ENCODE results near the gene MAN2B2. TPM values are rescaled to one million over a fixed set of nuclear protein-coding genes. Genes with fewer than 3 reads are reported as not detected.

The MAN2B2 gene
- polyA plus RNA-seq, 4 donors, result 17.3 to 19.2 (median 18.7) TPM

DNA sequence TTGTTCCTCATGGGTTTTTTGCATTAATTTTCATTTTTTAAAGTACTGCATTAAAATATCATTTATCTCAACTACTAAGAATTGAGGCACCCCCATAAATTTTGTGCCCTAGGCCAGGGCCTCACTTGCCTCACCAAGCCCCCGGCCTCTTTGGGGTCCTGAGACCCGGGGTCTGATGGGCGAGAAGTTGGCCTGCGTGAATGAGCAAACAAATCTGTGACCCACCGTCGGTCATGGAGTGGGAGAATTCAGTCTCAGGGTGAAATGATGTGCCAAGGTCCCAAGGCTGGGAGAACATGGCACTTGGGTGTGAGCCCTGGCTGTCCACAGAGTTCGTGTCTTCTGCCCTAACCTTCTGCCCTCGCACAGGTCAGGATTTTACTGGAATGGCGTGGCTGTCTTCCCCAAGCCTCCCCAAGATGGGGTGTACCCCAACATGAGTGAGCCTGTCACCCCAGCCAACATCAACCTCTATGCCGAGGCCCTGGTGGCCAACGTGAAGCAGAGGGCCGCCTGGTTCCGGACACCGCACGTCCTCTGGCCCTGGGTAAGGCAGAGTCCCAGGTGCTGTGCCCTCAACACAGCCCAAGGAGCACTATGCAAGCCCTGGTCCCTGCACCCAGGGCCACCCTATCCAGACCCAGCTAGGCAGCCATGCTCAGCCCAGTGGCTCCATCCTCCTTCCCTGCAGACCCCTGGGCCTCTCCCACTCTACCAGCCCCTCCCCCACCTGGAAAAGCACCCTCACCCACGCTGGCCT, 18.0 kb downstream of the MAN2B2 start:
- DNase-seq (ENCODE audit: low read depth in 4 of 4, low spot score in 3 of 4), result no peak

DNA sequence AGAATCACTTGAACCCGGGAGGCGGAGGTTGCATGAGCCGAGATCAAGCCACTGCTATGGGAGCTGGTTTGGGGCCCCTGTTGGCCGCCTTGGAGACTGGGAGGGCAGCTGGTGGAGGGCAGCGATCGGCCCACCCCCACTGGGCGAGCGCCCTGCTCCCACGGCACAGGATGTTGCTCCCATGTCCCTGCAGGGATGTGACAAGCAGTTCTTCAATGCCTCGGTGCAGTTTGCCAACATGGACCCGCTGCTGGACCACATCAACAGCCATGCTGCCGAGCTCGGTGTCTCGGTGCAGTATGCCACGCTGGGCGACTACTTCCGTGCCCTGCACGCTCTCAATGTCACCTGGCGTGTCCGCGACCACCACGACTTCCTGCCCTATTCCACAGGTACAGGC, 19.4 kb downstream of the MAN2B2 start:
- DNase-seq (ENCODE audit: low read depth in 4 of 4, low spot score in 3 of 4), result no peak

DNA sequence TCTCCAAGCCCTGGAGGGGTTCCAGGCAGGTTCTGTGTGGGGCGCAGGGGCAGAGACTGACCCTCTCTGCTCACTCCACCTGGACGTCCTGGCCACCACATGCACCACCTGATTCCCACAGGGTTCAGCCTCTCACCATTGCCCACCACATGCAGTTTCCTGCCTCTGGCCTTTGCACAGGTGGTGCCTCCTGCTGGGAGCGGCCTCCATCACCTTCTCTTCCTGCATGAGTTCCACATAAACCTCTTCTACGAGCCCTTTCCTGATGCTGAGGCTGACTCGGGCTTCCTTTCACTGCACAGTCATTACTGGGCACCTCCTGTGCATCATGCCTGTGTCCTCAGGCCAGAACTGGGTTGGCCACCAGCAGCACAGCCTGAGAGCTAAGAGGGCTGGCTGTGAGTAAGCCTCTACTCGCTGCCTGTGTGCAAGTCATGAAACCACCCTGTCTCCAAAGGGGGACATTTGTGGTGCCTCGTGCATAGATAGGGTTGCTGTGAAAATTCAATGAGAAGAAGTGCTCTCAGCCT, 19.9 kb downstream of the MAN2B2 start:
- DNase-seq (ENCODE audit: low read depth in 4 of 4, low spot score in 3 of 4), result no peak

DNA sequence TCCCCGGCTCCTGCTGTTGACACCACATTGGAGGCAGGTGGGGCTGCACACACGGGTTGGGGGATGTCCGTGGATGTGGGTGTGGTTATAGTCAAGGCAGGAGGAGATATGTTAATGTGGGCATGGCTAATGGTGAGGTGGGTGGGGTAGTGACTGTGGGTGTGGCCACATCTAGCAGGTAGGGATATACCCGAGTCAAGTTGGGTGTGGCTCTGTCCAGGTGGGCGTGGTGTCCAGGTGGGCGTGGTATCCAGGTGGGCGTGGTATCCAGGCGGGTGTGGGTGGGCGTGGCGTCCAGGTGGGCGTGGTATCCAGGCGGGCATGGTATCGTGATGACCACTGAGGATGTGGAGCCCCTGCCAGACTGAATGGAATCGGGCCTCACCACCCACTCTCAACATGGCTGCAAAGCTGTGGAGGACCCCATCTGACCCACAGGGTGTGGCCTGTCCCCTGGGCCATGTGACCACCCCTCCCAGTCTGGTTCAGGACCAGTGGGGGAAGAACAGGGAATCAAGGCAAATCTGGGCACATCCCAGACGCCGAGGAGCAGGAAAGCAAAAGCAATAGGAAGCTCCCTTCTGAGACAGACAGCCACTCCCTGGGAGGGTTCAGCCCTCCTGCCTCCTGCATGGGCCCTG, 21.0 kb downstream of the MAN2B2 start:
- DNase-seq (ENCODE audit: low read depth in 4 of 4, low spot score in 3 of 4), result no peak

DNA sequence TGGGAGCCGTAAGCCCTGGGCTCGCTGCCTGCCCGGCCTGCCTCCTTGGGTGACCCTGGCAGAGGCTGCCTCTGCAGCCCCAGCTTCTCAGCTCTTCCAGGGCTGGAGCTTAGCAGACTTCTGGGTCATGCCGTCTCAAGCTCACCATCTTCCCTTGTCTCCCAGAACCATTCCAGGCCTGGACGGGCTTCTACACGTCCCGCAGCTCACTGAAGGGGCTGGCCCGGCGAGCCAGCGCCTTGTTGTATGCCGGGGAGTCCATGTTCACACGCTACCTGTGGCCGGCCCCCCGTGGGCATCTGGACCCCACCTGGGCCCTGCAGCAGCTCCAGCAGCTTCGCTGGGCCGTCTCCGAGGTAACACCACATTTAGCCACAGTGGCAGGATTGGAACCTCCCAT, 22.0 kb downstream of the MAN2B2 start:
- no peak for DNase-seq (ENCODE audit: low read depth in 4 of 4, low spot score in 3 of 4)

DNA sequence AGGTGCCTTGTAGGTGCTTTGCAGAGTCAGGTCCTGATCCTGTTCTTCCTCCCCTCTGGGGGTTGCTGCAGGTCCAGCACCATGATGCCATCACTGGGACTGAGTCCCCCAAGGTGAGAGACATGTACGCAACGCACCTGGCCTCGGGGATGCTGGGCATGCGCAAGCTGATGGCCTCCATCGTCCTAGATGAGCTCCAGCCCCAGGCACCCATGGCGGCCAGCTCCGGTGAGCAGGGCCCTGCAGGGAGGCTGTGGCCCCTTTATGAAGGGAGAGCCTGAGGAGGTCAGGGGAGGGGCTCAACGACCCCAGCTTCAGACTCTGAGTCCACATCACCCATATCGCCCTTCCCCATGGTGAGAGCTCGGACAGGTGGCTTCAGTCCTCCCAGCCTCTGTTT, 23.1 kb downstream of the MAN2B2 start:
- DNase-seq (ENCODE audit: low read depth in 4 of 4, low spot score in 3 of 4), result no peak

DNA sequence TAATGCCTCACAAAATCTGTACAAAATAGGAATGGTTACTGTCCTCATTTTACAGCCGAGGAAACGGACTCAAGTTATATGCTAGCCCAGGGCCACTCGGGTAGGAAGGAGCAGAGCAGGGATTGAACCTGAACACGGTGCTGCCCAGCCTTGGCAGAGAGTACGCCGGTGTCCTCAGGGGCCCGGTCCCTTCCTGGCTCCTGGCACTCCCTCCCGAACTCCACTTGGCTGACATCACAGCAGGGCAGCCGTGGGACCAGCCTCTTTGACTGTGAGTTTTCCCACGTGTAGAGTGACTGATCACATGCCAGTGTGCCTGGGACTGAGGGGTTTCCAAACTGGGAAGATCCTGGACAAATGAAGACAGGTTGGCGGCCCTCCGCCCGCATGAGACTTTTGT, 23.7 kb downstream of the MAN2B2 start:
- no peak for DNase-seq (ENCODE audit: low read depth in 4 of 4, low spot score in 3 of 4)

DNA sequence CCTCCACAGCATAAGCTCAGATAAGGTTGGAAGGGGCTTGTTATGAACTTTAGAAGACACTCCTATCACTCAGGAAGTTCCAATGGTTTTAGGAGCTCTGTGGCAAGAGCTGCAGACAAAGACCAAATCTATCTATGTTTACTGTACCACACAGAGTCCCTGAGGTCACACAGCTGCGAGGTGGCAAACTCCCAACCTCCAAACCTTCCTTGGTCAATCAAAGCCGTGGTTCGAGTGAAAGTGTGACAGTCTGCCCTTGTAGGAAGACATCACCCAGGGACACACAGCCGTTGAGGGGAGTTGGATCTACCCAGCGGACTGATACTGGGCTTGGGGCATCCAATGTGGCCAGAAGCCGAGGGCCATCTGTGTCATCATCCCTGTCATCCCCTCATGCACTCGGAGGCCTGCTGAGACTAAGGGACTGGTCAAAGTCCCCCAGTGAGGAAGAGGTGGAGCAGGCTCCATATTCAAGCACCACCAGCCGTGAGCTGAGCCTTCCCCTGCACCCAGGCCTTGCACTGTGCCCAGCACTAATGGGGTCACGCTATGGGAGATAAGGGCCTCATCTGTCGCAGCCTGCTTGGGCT, 26.8 kb downstream of the MAN2B2 start:
- no peak for DNase-seq (ENCODE audit: low read depth in 4 of 4, low spot score in 3 of 4)

DNA sequence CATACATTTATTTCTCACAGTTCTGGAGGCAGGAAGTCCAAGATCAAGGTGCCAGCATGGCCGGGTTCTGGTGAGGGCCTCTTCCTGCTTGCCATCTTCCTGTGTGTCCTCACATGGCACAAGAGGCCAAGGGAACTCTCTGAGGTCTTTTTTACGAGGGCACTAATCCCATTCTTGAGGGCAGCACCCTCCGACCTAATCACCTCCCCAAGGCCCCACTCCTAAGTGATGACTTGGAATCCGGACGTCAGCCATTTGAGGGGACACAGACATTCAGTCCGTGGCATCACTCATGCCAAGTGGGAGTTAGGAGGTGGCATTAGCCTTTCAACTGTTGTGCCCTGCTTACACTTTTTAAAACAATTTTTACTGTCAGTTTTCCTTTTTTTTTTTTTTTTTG, 27.3 kb downstream of the MAN2B2 start:
- DNase-seq (ENCODE audit: low read depth in 4 of 4, low spot score in 3 of 4), result no peak

DNA sequence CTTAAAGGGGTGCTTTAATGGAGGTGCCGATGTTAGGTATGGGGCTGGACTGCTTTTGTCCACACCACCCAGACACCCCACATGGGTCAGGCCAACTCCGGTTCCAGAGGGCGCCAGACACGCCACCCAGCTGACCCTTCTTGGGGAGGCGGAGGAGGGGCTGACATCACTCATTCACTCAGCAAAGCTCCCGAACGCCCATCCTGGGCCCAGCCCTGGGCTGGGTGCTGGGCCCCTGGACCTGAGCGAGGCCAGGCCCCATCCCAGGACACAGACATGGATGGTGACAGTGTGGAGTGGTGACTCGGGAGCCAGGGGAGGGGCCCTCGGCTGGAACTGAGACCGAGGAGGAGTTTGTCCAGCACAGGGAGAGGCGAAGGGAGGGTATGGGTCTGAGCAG, 28.1 kb downstream of the MAN2B2 start:
- DNase-seq (ENCODE audit: low read depth in 4 of 4, low spot score in 3 of 4), result no peak

DNA sequence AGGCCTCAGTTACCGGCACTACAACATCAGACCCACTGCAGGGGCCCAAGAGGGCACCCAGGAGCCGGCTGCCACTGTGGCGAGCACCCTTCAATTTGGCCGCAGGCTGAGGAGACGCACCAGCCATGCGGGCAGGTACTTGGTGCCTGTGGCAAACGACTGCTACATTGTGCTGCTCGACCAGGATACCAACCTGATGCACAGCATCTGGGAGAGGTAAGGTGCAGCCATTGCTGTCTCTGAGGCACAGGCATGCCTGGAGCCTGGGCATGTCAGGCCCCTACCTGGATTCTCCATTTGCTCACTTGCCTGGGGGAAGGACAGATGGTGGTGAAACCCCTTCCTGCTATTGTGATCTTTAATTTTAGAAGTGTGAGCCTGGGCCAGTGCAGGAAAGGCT, 30.1 kb downstream of the MAN2B2 start:
- DNase-seq (ENCODE audit: low read depth in 4 of 4, low spot score in 3 of 4), result no peak

DNA sequence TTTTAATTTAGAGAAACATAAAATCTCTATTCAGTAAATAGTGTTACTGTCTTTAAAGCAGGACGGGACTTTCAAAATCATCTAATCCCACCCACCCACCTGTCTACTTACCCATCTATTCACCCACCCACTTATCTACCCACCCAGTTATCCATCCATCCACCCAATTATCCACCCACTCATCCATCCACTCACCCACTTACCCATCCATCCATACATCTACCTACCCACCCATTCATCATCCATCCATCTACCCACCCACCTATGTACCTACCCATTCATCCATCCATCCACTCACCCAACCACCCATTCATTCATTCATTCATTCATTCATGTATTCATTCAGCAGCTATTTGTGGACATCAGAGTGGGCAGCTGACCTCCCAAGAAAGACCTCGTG, 30.6 kb downstream of the MAN2B2 start:
- DNase-seq (ENCODE audit: low read depth in 4 of 4, low spot score in 3 of 4), result no peak

DNA sequence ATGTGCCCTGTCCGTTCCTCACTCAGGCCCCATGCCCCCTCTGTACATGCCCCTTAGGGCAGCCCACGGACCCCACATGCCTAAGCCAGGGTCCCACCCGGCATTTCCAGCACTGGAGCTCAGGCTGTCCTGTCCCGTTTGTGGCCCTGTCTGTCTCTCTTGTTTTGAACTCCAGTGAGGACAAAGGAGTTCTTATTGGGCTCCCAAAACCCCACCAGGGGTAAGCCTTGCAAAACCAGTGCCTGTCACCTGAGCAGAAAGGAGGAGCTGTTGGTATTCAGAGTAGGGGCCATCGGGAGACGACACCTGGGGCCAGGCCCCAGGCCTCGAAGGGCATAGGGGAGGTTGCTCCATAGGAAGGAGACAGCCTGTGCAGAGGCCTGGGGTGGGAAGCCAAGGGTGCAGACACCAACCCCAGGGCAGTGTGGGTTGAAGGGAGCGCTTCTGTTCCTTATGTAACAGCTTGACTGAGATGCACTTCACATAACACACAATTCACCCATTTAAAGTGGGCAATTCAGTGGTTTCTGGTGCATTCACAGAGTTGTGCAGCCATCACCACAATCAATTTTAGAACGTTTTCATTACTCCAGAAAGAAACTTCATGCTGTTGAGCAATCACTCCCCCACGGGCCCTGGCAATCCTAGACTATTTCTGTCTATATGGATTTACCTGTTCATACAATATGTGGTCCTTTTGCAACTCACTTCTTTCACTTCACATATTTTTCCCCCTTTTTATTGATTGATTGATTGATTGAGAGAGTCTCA, 31.7 kb downstream of the MAN2B2 start:
- DNase-seq (ENCODE audit: low read depth in 4 of 4, low spot score in 3 of 4), result no peak

DNA sequence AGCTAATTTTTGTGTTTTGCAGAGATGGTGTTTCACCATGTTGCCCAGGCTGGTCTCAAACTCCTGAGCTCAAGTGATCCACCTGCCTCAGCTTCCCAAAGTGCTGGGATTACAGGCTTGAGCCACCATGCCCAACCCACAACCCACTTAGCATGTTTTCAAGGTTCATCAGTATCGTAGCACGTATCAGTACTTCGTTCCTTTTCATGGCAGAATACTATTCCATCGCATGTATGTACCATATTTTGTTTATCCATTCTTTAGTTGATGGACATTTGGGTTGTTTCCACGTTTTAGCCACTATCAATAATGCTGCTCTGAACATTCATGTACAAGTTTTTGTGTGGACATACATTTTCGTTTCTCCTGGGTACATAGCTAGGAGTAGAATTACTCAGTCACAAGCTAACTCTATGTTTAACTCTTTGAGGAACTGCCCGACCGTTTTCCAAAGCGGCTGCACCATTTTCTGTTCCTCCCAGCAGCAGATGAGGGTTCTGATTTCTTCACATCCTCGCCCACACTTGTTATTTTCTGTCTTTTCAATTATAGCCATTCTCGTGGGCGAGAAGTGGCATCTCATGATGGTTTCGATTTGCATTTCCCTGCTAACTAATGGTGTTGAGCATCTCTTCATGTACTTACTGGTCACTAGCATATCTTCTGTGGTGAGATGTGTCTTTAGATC, 32.5 kb downstream of the MAN2B2 start:
- no peak for DNase-seq (ENCODE audit: low read depth in 4 of 4, low spot score in 3 of 4)

DNA sequence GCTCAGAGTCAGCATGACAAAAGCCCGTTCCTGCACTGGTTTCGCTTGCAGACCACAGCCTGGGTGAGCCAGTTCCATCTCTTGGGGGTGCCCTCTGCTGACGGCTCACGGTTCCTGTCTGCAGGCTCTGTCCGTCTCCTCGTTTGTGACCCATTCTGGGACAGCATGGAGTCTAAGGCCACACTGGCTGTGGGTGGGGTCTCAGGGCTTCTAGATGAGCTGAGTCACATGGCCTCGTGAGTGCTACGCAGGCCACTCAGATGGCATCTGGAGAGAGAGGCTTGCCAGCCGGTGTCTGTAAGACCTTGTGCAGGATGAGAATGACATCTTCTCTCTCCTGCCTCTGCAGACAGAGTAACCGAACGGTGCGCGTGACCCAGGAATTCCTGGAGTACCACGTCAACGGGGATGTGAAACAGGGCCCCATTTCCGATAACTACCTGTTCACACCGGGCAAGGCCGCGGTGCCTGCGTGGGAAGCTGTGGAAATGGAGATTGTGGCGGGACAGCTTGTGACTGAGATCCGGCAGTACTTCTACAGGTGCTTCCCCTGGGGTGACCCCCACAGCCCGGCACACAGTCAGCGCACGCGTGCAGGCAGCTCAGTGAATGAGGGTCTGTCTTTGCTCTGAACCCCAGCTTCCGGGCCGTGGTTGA, 33.9 kb downstream of the MAN2B2 start:
- DNase-seq (ENCODE audit: low read depth in 4 of 4, low spot score in 3 of 4), result no peak

DNA sequence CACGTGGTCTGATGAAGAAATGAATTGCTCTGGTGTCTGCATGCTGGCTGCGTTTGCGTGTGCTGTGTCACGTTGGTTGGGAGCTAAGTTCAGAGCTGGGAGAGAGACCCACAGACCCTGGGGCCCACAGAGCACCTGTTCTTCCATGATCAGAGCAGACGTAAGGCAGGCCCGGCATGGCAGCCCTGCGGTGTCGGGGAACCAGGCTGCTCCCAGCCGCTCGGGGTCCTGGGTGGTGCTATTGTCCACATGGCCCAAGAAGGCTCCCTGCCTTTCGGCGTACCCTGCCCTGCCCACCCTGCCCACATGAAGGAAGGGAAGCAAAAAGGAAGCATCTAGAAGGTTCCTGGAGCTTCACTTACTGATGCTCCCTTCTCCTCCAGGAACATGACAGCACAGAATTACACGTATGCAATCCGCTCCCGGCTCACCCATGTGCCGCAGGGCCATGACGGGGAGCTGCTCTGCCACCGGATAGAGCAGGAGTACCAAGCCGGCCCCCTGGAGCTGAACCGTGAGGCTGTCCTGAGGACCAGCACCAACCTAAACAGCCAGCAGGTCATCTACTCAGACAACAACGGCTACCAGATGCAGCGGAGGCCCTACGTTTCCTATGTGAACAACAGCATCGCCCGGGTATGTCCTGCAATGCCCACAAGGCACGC, 34.6 kb downstream of the MAN2B2 start:
- DNase-seq (ENCODE audit: low read depth in 4 of 4, low spot score in 3 of 4), result no peak

DNA sequence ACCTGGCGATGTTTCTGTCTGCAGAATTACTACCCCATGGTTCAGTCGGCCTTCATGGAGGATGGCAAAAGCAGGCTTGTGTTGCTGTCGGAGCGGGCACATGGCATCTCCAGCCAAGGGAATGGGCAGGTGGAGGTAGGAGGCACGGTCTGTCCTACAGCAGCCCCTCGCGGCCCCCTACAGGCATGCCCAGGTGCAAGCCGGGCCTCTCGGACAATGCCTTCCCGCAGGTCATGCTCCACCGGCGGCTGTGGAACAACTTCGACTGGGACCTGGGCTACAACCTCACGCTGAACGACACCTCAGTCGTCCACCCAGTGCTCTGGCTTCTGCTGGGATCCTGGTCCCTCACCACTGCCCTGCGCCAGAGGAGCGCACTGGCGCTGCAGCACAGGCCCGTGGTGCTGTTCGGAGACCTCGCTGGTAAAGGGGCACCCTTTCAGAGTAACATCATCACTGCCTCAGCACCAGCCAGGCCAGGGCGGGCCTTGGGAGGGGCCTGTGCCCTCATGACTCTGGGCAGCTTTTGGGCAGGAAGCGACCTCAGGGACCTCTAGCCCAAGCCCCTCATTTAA, 36.0 kb downstream of the MAN2B2 start:
- no peak for DNase-seq (ENCODE audit: low read depth in 4 of 4, low spot score in 3 of 4)

DNA sequence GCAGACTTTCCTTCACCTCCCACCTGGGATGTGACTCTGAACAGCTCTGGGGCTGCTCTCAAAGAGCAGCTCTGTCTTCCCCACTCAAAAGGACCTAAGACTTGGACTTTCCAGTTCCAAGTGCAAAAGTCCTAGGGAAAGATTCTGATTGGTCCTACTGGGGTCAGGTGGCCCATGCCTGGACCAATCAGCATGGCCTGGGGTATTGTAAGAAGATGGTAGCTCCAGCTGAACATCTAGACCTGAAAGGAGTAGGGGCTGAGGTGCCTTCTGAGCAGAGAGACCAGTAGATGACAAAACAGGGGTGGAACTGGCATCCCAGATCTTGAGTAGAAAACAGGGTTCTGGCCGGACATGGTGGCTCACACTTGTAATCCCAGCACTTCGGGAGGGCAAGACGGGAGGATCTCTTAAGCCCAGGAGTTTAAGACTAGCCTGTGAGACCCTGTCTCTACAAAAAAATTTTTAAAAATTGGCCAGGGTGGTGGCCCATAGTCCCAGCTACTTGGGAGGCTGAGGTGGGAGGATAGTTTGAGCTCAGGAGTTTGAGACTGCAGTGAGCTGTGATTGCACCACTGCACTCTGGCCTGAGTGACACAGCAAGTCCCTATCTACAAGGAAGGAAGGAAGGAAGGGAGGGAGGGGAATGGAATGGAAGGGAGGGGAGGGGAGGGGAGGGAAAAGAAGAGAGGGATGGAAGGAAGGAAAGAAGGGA, 38.1 kb downstream of the MAN2B2 start:
- no peak for DNase-seq (ENCODE audit: low read depth in 4 of 4, low spot score in 3 of 4)
